GM21423 (cell line): ENCODE data around the gene PPP1R12C.
A peak's percentile ranks its signal among the peaks of the same experiment; 100 is the strongest.

Source experiments
- ATAC-seq: cut with Tn5 transposase; IDR thresholded peaks from one replicate; pipeline ENCODE4 v1.9.1; 2021; ENCODE audit warnings: mild to moderate bottlenecking, moderate library complexity; ENCODE audit not compliant: unreplicated experiment

The PPP1R12C gene

GRCh38 chr19:55091126-55091910, 26.1 kb downstream of the PPP1R12C start:
- ATAC-seq = no peak

- ATAC-seq = no peak
These were observed 26.9 kb downstream of the PPP1R12C start for GRCh38 chr19:55090564-55090963.

GRCh38 chr19:55089342-55089944, 28.0 kb downstream of the PPP1R12C start:
- no peak for ATAC-seq

GRCh38 chr19:55088543-55089341, 28.7 kb downstream of the PPP1R12C start:
- no peak for ATAC-seq

- ATAC-seq = no peak
These were observed 29.4 kb downstream of the PPP1R12C start for GRCh38 chr19:55088021-55088451.

GRCh38 chr19:55087542-55087901, 29.9 kb downstream of the PPP1R12C start:
- ATAC-seq = no peak

- no peak for ATAC-seq
These were observed 30.5 kb downstream of the PPP1R12C start for GRCh38 chr19:55086730-55087541.

- ATAC-seq = no peak
These were observed 31.3 kb downstream of the PPP1R12C start for GRCh38 chr19:55085923-55086715.

- ATAC-seq = no peak
These were observed 33.0 kb downstream of the PPP1R12C start for GRCh38 chr19:55084416-55084815.

- no peak for ATAC-seq
These were observed 34.2 kb downstream of the PPP1R12C start for GRCh38 chr19:55083004-55083850.

GRCh38 chr19:55082020-55082851, 35.2 kb downstream of the PPP1R12C start:
- ATAC-seq = no peak

GRCh38 chr19:55081770-55082019, 35.7 kb downstream of the PPP1R12C start:
- no peak for ATAC-seq

- ATAC-seq = peak; percentile 62
These were observed 36.3 kb downstream of the PPP1R12C start for GRCh38 chr19:55080968-55081769.

- ATAC-seq = no peak
These were observed 37.1 kb downstream of the PPP1R12C start for GRCh38 chr19:55080121-55080967.

GRCh38 chr19:55079400-55080038, 37.9 kb downstream of the PPP1R12C start:
- no peak for ATAC-seq

GRCh38 chr19:55078996-55079395, 38.4 kb downstream of the PPP1R12C start:
- no peak for ATAC-seq
